ENCODE data around the gene PLCH1. TPM values are rescaled to one million over a fixed set of nuclear protein-coding genes. Genes with fewer than 3 reads are reported as not detected.
A peak's percentile ranks its signal among the peaks of the same experiment; 100 is the strongest.

PLCH1 gene
- total and polyA plus RNA-seq, 2 of the 13 experiments (the other 11 are each of a cell fraction or from before 2014, with no cell fraction given), result 2.0 to 3.0 TPM

GRCh38 chr3:155714295-155714718, 30.6 kb downstream of the PLCH1 start (continued):
- TF ChIP-seq GPBP1L1 (CRISPR knock-in tag; IDR thresholded peaks at IDR 0.05), result no peak
- TF ChIP-seq HNRNPUL1 (IDR thresholded peaks at IDR 0.05; ENCODE audit: low read depth, low read length), result no peak
- peak; percentile 81 for TF ChIP-seq XRCC5 (optimal IDR thresholded peaks at IDR 0.05; ENCODE audit: low read length)
- no peak for TF ChIP-seq FOXM1 (CRISPR knock-in tag; IDR thresholded peaks at IDR 0.05)
- TF ChIP-seq BRD4 (CRISPR knock-in tag; IDR thresholded peaks at IDR 0.05), result no peak
- TF ChIP-seq SMC3 (IDR thresholded peaks at IDR 0.05; ENCODE audit: low read length), result 0 out of 2 replicates have a peak, but pooled peaks have one; percentile 4
- peak; percentile 68 for TF ChIP-seq ISL2 (CRISPR knock-in tag; IDR thresholded peaks at IDR 0.05)
- TF ChIP-seq KLF6 (CRISPR knock-in tag; IDR thresholded peaks at IDR 0.05), result 0 out of 2 replicates have a peak, but pooled peaks have one; percentile 27
- TF ChIP-seq SIN3A (IDR thresholded peaks at IDR 0.05; ENCODE audit: borderline replicate concordance, low read depth, low read length), result no peak; the same call in 1 of the 2 replicates
- TF ChIP-seq NCOA2 (CRISPR knock-in tag; IDR thresholded peaks at IDR 0.05), result peak; percentile 61
- TF ChIP-seq ELF3 (CRISPR knock-in tag; IDR thresholded peaks at IDR 0.05), result peak; percentile 63; the same call in 1 of the 2 replicates
- TF ChIP-seq ZFY (CRISPR knock-in tag; IDR thresholded peaks at IDR 0.05), result peak; percentile 64
- TF ChIP-seq PITX1 (CRISPR knock-in tag; IDR thresholded peaks at IDR 0.05), result peak; percentile 92; the same call in 1 of the 2 replicates
- peak; percentile 58; the same call in 1 of the 2 replicates for TF ChIP-seq SOX5 (CRISPR knock-in tag; IDR thresholded peaks at IDR 0.05; ENCODE audit: borderline replicate concordance)
- TF ChIP-seq JUND (CRISPR knock-in tag; IDR thresholded peaks at IDR 0.05), result no peak
- no peak; the same call in 1 of the 2 replicates for TF ChIP-seq RXRA (CRISPR knock-in tag; IDR thresholded peaks at IDR 0.05)
- TF ChIP-seq NR2F1 (CRISPR knock-in tag; IDR thresholded peaks at IDR 0.05), result no peak
- TF ChIP-seq PHB2 (IDR thresholded peaks at IDR 0.05; ENCODE audit: partially characterized antibody), result no peak
- TF ChIP-seq ZKSCAN1 (IDR thresholded peaks at IDR 0.05; ENCODE audit: low read length), result no peak
- no peak for TF ChIP-seq ZNF724P (CRISPR knock-in tag; IDR thresholded peaks at IDR 0.05; ENCODE audit: borderline replicate concordance)
- TF ChIP-seq SP5 (CRISPR knock-in tag; IDR thresholded peaks at IDR 0.05; ENCODE audit: borderline replicate concordance, low read depth), result peak; percentile 69
- peak; percentile 36; the same call in 1 of the 2 replicates for TF ChIP-seq ZNF331 (CRISPR knock-in tag; IDR thresholded peaks at IDR 0.05)
- no peak for TF ChIP-seq ZNF136 (CRISPR knock-in tag; IDR thresholded peaks at IDR 0.05; ENCODE audit: low read depth)
- no peak for TF ChIP-seq ZNF326 (CRISPR knock-in tag; IDR thresholded peaks at IDR 0.05; ENCODE audit: borderline replicate concordance)
- TF ChIP-seq TBX2 (CRISPR knock-in tag; IDR thresholded peaks at IDR 0.05; ENCODE audit: borderline replicate concordance), result peak; percentile 80
- TF ChIP-seq ETS1 (CRISPR knock-in tag; IDR thresholded peaks at IDR 0.05), result no peak
- TF ChIP-seq TMF1 (CRISPR knock-in tag; IDR thresholded peaks at IDR 0.05; ENCODE audit: low read depth), result no peak
- no peak for TF ChIP-seq ZNF143 (CRISPR knock-in tag; IDR thresholded peaks at IDR 0.05)
- TF ChIP-seq MXD4 (CRISPR knock-in tag; IDR thresholded peaks at IDR 0.05), result no peak
- no peak for TF ChIP-seq ZNF296 (CRISPR knock-in tag; conservative IDR thresholded peaks at IDR 0.05)
- no peak for TF ChIP-seq AGO1 (IDR thresholded peaks at IDR 0.05; ENCODE audit: low read depth, low read length, poor library complexity, severe bottlenecking)
- no peak for TF ChIP-seq NCOA5 (CRISPR knock-in tag; IDR thresholded peaks at IDR 0.05)
- TF ChIP-seq LCORL (IDR thresholded peaks at IDR 0.05), result 0 out of 2 replicates have a peak, but pooled peaks have one; percentile 28
- TF ChIP-seq LCORL (CRISPR knock-in tag; IDR thresholded peaks at IDR 0.05), result peak; percentile 83
- peak; percentile 72; the same call in 1 of the 2 replicates for TF ChIP-seq TARDBP (CRISPR knock-in tag; IDR thresholded peaks at IDR 0.05)

All from HepG2 (cell line).